GM12878 (cell line): ENCODE data around the gene ITSN2. TPM values are rescaled to one million over a fixed set of nuclear protein-coding genes. Genes with fewer than 3 reads are reported as not detected.

ENCODE experiments used
- ATAC-seq: fragments of 200-7000 bp; cut with Tn5 transposase; 3 replicates; pipeline ENCODE4 v1.9.1; 2020; ENCODE audit warnings: mild to moderate bottlenecking, moderate library complexity
- BruUV-seq: library from RNA; stranded (reverse); fragments of 400-500 nt; replicated peaks from 2 replicates; lab custom pipeline; 2021; lab: Mats Ljungman, UMichigan
- CTCF ChIA-PET: fragments of 300-600 bp; sonication (Branson Sonifier 250); formaldehyde crosslinking; extraction: SDS; loops from one replicate; lab custom pipeline; 2021; ENCODE audit warnings: inconsistent platforms; lab: Yijun Ruan, JAX
- POLR2A ChIA-PET: fragments of 350-600 bp; formaldehyde crosslinking; extraction: SDS; loops from one replicate; lab custom pipeline; 2021; ENCODE audit warnings: inconsistent platforms; lab: Charles Lee
- RAD21 ChIA-PET: fragments of 300-600 bp; sonication (Branson Sonifier 250); formaldehyde crosslinking; loops from one replicate; lab custom pipeline; 2023; ENCODE audit warnings: antibody characterized with exemption; ENCODE audit not compliant: unreplicated experiment; lab: Charles Lee
- SMC1A ChIA-PET: fragments of 300-600 bp; sonication (Branson Sonifier 250); formaldehyde crosslinking; loops from one replicate; lab custom pipeline; 2023; ENCODE audit not compliant: unreplicated experiment, uncharacterized antibody; lab: Charles Lee
- DNase-seq: peaks from one replicate; pipeline ENCODE4 v3.0.0-alpha.2; 2011; ENCODE audit warnings: low read depth, low spot score
- FAIRE-seq: peaks from 3 replicates; lab custom pipeline; 2011; peaks lifted over from hg19 to GRCh38; lab: Jason Lieb, UNC
- H2AFZ ChIP-seq: 2 replicates; pipeline ENCODE4 v1.6.0; 2011; ENCODE audit warnings: low read depth, low read length, control low read depth; ENCODE audit not compliant: control insufficient read depth
- H3K27ac ChIP-seq: 2 replicates; pipeline ENCODE4 v1.5.1; 2011; ENCODE audit warnings: control low read depth; ENCODE audit not compliant: control insufficient read depth, insufficient read depth
- H3K27me3 ChIP-seq, 2 experiments: replicated peaks in 1 of 2; 2 replicates each; pipeline versions ENCODE4 v1.6.0 to v1.6.1; 2011; ENCODE audit warnings: low read length in 1 of 2; ENCODE audit not compliant: control insufficient read depth in 2 of 2, insufficient read depth in 2 of 2
- H3K36me3 ChIP-seq, 2 experiments: 2 replicates each; pipeline ENCODE4 v1.5.1; 2011; ENCODE audit warnings: low read length in 1 of 2; ENCODE audit not compliant: control insufficient read depth in 2 of 2, insufficient read depth in 2 of 2
- H3K4me1 ChIP-seq: 2 replicates; pipeline ENCODE4 v1.6.1; 2011; ENCODE audit warnings: mild to moderate bottlenecking, low read length, moderate library complexity, mixed read lengths; ENCODE audit not compliant: control insufficient read depth, insufficient read depth
- H3K4me2 ChIP-seq: 2 replicates; pipeline ENCODE4 v1.6.0; 2011; ENCODE audit warnings: control low read depth; ENCODE audit not compliant: control insufficient read depth, insufficient read depth
- H3K4me3 ChIP-seq: fragments of 200-600 bp; sonication (generic); 2 replicates; pipeline ENCODE4 v1.5.1; 2016
- H3K79me2 ChIP-seq: 2 replicates; pipeline ENCODE4 v1.6.0; 2011; ENCODE audit warnings: low read length; ENCODE audit not compliant: control insufficient read depth, insufficient read depth
- H3K9ac ChIP-seq: 2 replicates; pipeline ENCODE4 v1.8.0; 2011; ENCODE audit warnings: low read length, control low read depth, mixed read lengths; ENCODE audit not compliant: control insufficient read depth, insufficient read depth
- H3K9me3 ChIP-seq: replicated peaks from 3 replicates; pipeline ENCODE4 v1.5.1; 2011; ENCODE audit warnings: mild to moderate bottlenecking, low read length; ENCODE audit not compliant: control insufficient read depth, insufficient read depth
- H4K20me1 ChIP-seq: 2 replicates; pipeline ENCODE4 v1.6.0; 2011; ENCODE audit not compliant: control insufficient read depth, insufficient read depth
- ETV6 ChIP-seq, 2 experiments: fragments of 450-650 bp in 1 of 2; IDR thresholded peaks in 1 of 2; conservative IDR thresholded peaks in 1 of 2; 2 replicates each; pipeline ENCODE4 v1.6.1; 2014; ENCODE audit warnings: antibody characterized with exemption in 1 of 2, borderline replicate concordance in 1 of 2, low read depth in 1 of 2, mild to moderate bottlenecking in 1 of 2, moderate library complexity in 1 of 2
- FOS ChIP-seq: IDR thresholded peaks from 3 replicates; pipeline ENCODE4 v1.6.1; 2011; ENCODE audit warnings: borderline replicate concordance; ENCODE audit not compliant: insufficient read length; ENCODE audit errors: extremely low read depth
- HDAC2 ChIP-seq: fragments of 200-600 bp; sonication (generic); IDR thresholded peaks from 2 replicates; pipeline ENCODE4 v1.6.1; 2017
- NFYB ChIP-seq: IDR thresholded peaks from 2 replicates; pipeline ENCODE4 v1.6.1; 2011; ENCODE audit warnings: low read depth, mild to moderate bottlenecking, low read length, improper control_type of control experiment, moderate library complexity; ENCODE audit not compliant: insufficient read depth
- RUNX3 ChIP-seq: IDR thresholded peaks from 2 replicates; pipeline ENCODE4 v1.6.1; 2012; ENCODE audit warnings: low read length, inconsistent platforms
- SREBF2 ChIP-seq: IDR thresholded peaks from 2 replicates; pipeline ENCODE4 v1.6.1; 2012; ENCODE audit warnings: mild to moderate bottlenecking, low read length
- TCF7 ChIP-seq: IDR thresholded peaks from 2 replicates; pipeline ENCODE4 v1.6.1; 2014; ENCODE audit warnings: antibody characterized with exemption, borderline replicate concordance
- WGBS: methylation state at CpG from one replicate; pipeline ENCODE4 v1.1.6; 2016; ENCODE audit warnings: low lambda C conversion rate; ENCODE audit not compliant: insufficient replicate concordance, insufficient coverage; ENCODE audit errors: missing lambda C conversion rate; 5-methylcytosine and 5-hydroxymethylcytosine counted together
- in situ Hi-C: fragments of 300-500 bp; cut with MboI; formaldehyde crosslinking; loops from 9 replicates; pipeline ENCODE4 v1.14.3; 2018; ENCODE audit warnings: mixed read lengths
- intact Hi-C: fragments of 100-400 bp; cut with micrococcal nuclease; formaldehyde crosslinking; loops from one replicate; pipeline ENCODE4 v1.14.2; 2022; ENCODE audit not compliant: unreplicated experiment
- polyA plus RNA-seq, 11 experiments: library from polyadenylated mRNA; depleted of rRNA in 4 of 11; unstranded in 6 of 11; stranded (reverse) in 5 of 11; fragments of >200 nt; fragmentation: Nextera tagmentation in 4 of 11; fragmentation: Illumina TruSeq in 1 of 11; extraction: Ambion mirVana in 4 of 11; extraction: Trizol in 1 of 11; gene quantifications; 1 replicate in 1 of 11; 2 replicates in 10 of 11; pipeline versions ENCODE4 v1.2.1 to v1.2.3, GENCODE V29; 2011 to 2016; ENCODE audit warnings: inconsistent platforms in 2 of 11, missing spikeins in 2 of 11, low read depth in 1 of 11
- total RNA-seq, 4 experiments: library from RNA; depleted of rRNA in 3 of 4; stranded (reverse); fragments of >200 nt in 3 of 4; fragmentation: Illumina TruSeq in 1 of 4; extraction: Trizol in 1 of 4; gene quantifications; 2 replicates each; pipeline versions ENCODE4 v1.2.1 to v1.2.3, GENCODE V29; 2013 to 2021

The ITSN2 gene
- total and polyA plus RNA-seq, 10 of the 15 experiments (the other 5 are each of a cell fraction or from before 2014, with no cell fraction given) = 20.5 to 80.0 (median 54.7) TPM

GRCh38 chr2:24239553-24239952 is 120.8 kb downstream of the ITSN2 start:
- intact Hi-C loops = no loop called here
- in situ Hi-C loops = no loop called here
- FAIRE-seq (no peak), DNase-seq (no peak), ATAC-seq (no peak)
- Histone ChIP-seq H3K27me3 (no peaks in the 10 kb centered on the region), H3K9ac (no peak overlapping the region), H3K36me3 (peaks cover 0 to 8% of the 10 kb centered on the region in 2 experiments; a peak in 2 of 4 replicates), H3K4me1 (no peaks in the 10 kb centered on the region), H2AFZ (no peak overlapping the region), H3K27ac (no peak overlapping the region), H3K4me2 (no peak overlapping the region), H3K4me3 (no peak overlapping the region), H4K20me1 (no peaks in the 10 kb centered on the region), H3K79me2 (no peaks in the 10 kb centered on the region), H3K9me3 (no peaks in the 10 kb centered on the region)
- POLR2A ChIA-PET = no interaction called here
- SMC1A ChIA-PET = no interaction called here
- no TSS peak for BruUV-seq
- RAD21 ChIA-PET = interaction anchor here (0.7 kb wide), 1 partner anchor 13 kb away, joined by 3 read pairs; no protein-coding TSS in a partner anchor
- WGBS = 100% methylated on average over 1 of the region's 1 CpG
- CTCF ChIA-PET = no interaction called here
- TF ChIP-seq TCF7 = no peak
- TF ChIP-seq ETV6 (conservative IDR thresholded peaks at IDR 0.05 in 1 of 2, IDR thresholded peaks at IDR 0.05 in 1 of 2; ENCODE audit: borderline replicate concordance in 1 of 2, low read depth in 1 of 2) = no peak
- no peak for TF ChIP-seq HDAC2
- TF ChIP-seq RUNX3 = no peak
- no peak for TF ChIP-seq FOS
- no peak for TF ChIP-seq SREBF2

- RAD21 ChIA-PET = no interaction called here
- in situ Hi-C loops = no loop called here
Measured at GRCh38 chr2:24238158-24238557, 122.2 kb downstream of the ITSN2 start.

More at GRCh38 chr2:24238158-24238557, 122.2 kb downstream of the ITSN2 start:
- no peak for TF ChIP-seq NFYB
- no peaks in the 10 kb centered on the region for H3K27me3 ChIP-seq
- no peaks in the 10 kb centered on the region for H4K20me1 ChIP-seq
- H3K4me3 ChIP-seq = no peak overlapping the region
- H3K9me3 ChIP-seq = no peaks in the 10 kb centered on the region
- no peaks in the 10 kb centered on the region for H3K4me1 ChIP-seq
- H3K36me3 ChIP-seq = peaks cover 0 to 8% of the 10 kb centered on the region in 2 experiments; a peak in 2 of 4 replicates
- ChIA-PET POLR2A (no interaction called here), SMC1A (interaction anchor here (0.7 kb wide), 1 partner anchor 34 kb away, joined by 4 read pairs; no protein-coding TSS in a partner anchor), CTCF (interaction anchor here (0.7 to 1.0 kb wide), 2 partner anchors 65 to 156 kb away, joined by 3 to 4 read pairs; no protein-coding TSS in a partner anchor)
- BruUV-seq = no TSS peak
- FAIRE-seq = no peak
- H2AFZ ChIP-seq = no peak overlapping the region
- no peaks in the 10 kb centered on the region for H3K79me2 ChIP-seq
- WGBS = 94% methylated on average over 2 of the region's 2 CpGs
- H3K27ac ChIP-seq = no peak overlapping the region
- no peak overlapping the region for H3K4me2 ChIP-seq
- H3K9ac ChIP-seq = no peak overlapping the region
- no peak for ATAC-seq
- no peak for DNase-seq
- intact Hi-C loops = no loop called here
